ENCODE data around the gene SLC17A5. TPM values are rescaled to one million over a fixed set of nuclear protein-coding genes. Genes with fewer than 3 reads are reported as not detected.
"Not testable (repeated sequence)": the region's sequence is repeated elsewhere in the genome, so short reads cannot be mapped to it uniquely, and the experiment has no call there.

Gene SLC17A5
- total RNA-seq, 1 experiment from 2014 or later: 4.1 TPM

DNA sequence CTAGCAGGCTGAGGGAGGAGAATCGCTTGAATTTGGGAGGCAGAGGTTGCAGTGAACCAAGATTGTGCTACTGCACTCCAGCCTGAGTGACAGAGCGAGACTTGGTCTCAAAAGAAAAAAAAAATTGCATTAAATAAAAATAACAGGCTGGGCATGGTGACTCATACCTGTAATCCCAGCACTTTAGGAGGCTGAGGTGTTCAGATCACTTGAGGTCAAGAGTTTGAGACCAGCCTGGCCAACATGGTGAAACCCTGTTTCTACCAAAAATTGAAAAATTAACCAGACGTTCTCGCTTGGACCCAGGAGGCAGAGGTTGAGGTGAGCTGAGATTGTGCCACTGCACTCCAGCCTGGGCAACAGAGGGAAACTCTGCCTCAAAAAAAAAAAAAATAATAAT is 102.7 kb downstream of the SLC17A5 start:
- not testable (repeated sequence) for DNase-seq; H3K4me3 ChIP-seq; H3K27me3 ChIP-seq; H3K4me1 ChIP-seq; H3K27ac ChIP-seq; H3K36me3 ChIP-seq; H3K9me3 ChIP-seq (replicated peaks)

DNA sequence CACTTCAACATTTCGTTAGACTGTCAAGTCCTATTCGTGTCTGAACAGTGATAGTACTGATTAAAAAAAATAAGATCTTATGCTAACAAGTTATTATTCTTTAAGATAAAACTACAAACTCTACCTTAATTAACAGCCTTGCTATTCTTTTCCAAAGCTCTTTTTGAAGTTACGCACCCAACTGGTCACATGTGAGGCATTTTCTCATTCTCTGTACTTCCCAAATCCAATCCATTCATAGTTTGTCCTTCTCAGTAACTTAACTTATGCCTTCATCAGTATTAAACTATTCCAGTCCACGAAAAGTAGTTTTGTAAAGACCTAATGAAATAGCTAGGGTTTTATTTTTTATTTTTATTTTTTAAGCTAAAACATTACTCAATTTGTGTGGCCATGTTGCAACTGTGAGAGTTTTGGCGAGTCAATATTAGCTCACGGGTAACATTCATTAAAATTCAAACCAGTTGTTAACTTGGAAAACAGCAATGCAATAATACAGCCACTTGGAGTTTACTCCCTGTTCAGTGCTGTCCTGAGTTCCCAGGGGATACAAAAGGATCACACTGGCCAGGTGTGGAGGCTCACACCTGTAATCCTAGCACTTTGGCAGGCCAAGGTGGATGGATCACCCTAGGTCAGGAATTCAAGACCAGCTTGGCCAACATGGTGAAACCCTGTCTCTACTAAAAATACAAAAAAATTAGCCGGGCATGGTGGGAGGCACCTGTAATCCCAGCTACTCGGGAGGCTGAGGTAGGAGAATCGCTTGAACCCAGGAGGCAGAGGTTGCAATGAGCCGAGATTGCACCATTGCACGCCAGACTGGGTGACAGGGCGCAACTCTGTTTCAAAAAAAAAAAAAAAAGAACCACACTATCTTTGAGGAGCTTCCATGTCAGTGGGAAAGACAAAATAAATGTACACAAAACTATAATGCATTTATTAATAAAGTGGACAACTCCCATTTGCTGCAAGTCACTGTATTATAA is 105.0 kb downstream of the SLC17A5 start:
- Histone ChIP-seq H3K36me3 (no peaks in the 10 kb centered on the region), H3K27ac (no peak overlapping the region), H3K27me3 (no peaks in the 10 kb centered on the region), H3K9me3 (replicated peaks) (no peaks in the 10 kb centered on the region), H3K4me3 (no peak overlapping the region), H3K4me1 (no peaks in the 10 kb centered on the region)
- DNase-seq: no peak

DNA sequence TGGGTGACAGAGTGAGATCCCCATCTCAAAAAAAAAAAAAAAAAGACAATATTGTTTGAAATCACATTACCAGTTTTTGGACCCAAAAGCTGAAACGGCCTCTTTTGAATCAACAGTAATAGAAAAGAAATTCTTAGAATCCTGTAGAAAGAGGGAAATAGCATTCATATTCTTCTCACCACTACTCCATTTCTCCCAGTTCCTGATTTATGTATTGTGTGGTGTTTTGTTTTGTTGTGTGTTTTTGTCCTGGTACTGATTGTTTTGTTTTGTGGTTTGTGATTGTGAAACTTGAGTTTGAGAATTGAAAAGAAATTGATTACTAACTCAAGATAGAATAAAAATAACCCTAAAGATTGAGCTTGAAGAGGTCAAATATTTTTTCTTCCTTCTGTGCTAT is 106.8 kb downstream of the SLC17A5 start:
- no peaks in the 10 kb centered on the region for H3K27me3 ChIP-seq
- no peak for DNase-seq
- no peaks in the 10 kb centered on the region for H3K9me3 ChIP-seq (replicated peaks)
- no peak overlapping the region for H3K4me3 ChIP-seq
- H3K4me1 ChIP-seq: no peaks in the 10 kb centered on the region
- no peaks in the 10 kb centered on the region for H3K36me3 ChIP-seq
- no peak overlapping the region for H3K27ac ChIP-seq

Other genes with a start within 250 kb of the SLC17A5 start
- gene CGAS, start 201.7 kb downstream of the SLC17A5 start, total RNA-seq (2014; rRNA removed; shearing (Covaris generic)): 16.5 and 17.9 TPM in 2 replicates
- 26.9 and 41.1 TPM in 2 replicates for gene MTO1, start 192.3 kb downstream of the SLC17A5 start, total RNA-seq (2014; rRNA removed; shearing (Covaris generic))
- 14,252 and 14,593 TPM in 2 replicates for gene EEF1A1, start 133.0 kb downstream of the SLC17A5 start, total RNA-seq (2014; rRNA removed; shearing (Covaris generic))
- gene CD109, start 42.2 kb upstream of the SLC17A5 start, total RNA-seq (2014; rRNA removed; shearing (Covaris generic)): 4.7 and 4.9 TPM in 2 replicates